HepG2 (cell line): ENCODE measurements around the gene UQCC2. TPM values are rescaled to one million over a fixed set of nuclear protein-coding genes. Genes with fewer than 3 reads are reported as not detected.

Source experiments
- ATAC-seq: fragments of 200-7000 bp; cut with Tn5 transposase; 3 replicates; pipeline ENCODE4 v1.9.1; 2020; ENCODE audit warnings: mild to moderate bottlenecking, moderate library complexity
- BruUV-seq: library from RNA; stranded (reverse); fragments of 400-500 nt; replicated peaks from 2 replicates; lab custom pipeline; 2021; lab: Mats Ljungman, UMichigan
- CTCF ChIA-PET: fragments of 300-600 bp; formaldehyde crosslinking; extraction: SDS; loops from one replicate; lab custom pipeline; 2021; ENCODE audit warnings: low total read pairs, inconsistent platforms, low intra/inter-chr PET ratio; lab: Yijun Ruan, JAX
- POLR2A ChIA-PET: fragments of 350-600 bp; sonication (Branson Sonifier 250); formaldehyde crosslinking; loops from one replicate; lab custom pipeline; 2020; ENCODE audit warnings: antibody characterized with exemption, inconsistent platforms; lab: Yijun Ruan, JAX
- DNase-seq: peaks from one replicate; pipeline ENCODE4 v3.0.0-alpha.2; 2015; ENCODE audit warnings: low spot score
- FAIRE-seq: peaks from 3 replicates; lab custom pipeline; 2011; peaks lifted over from hg19 to GRCh38; lab: Jason Lieb, UNC
- H2AFZ ChIP-seq: one replicate; pipeline ENCODE4 v1.6.1; 2011; ENCODE audit warnings: low read length, inconsistent platforms
- H3K27ac ChIP-seq: fragments of 300-600 bp; 3 replicates; pipeline ENCODE4 v1.8.0; 2011; ENCODE audit warnings: mixed run types, mild to moderate bottlenecking, mixed read lengths, low read length, inconsistent platforms; ENCODE audit not compliant: insufficient read depth; ENCODE audit errors: extremely low read length
- H3K27me3 ChIP-seq, 2 experiments: fragments of 200-600 bp in 1 of 2; 2 replicates in 1 of 2; 3 replicates in 1 of 2; pipeline versions ENCODE4 v1.6.0 to v1.8.0; 2011; ENCODE audit warnings: low read length in 2 of 2, mild to moderate bottlenecking in 2 of 2, moderate library complexity in 2 of 2, inconsistent platforms in 1 of 2; ENCODE audit not compliant: insufficient read depth in 2 of 2, control insufficient read depth in 1 of 2
- H3K36me3 ChIP-seq, 2 experiments: fragments of 200-600 bp in 1 of 2; replicated peaks in 1 of 2; 2 replicates in 1 of 2; 3 replicates in 1 of 2; pipeline versions ENCODE4 v1.5.1 to v1.8.0; 2011; ENCODE audit warnings: low read length in 2 of 2, inconsistent platforms in 1 of 2; ENCODE audit not compliant: insufficient read depth in 2 of 2, control insufficient read depth in 1 of 2
- H3K4me1 ChIP-seq: 2 replicates; pipeline ENCODE4 v1.5.1; 2012; ENCODE audit warnings: low read length, inconsistent platforms; ENCODE audit not compliant: insufficient read depth
- H3K4me2 ChIP-seq: 2 replicates; pipeline ENCODE4 v1.6.0; 2011; ENCODE audit warnings: low read depth, low read length, inconsistent platforms
- H3K4me3 ChIP-seq, 3 experiments: fragments of 200-600 bp in 1 of 3; sonication (generic), shearing (Covaris generic) in 1 of 3; replicated peaks in 1 of 3; 2 replicates each; pipeline ENCODE4 v1.5.1; 2011 to 2016; ENCODE audit warnings: low read length in 3 of 3, inconsistent platforms in 2 of 3, low read depth in 2 of 3, mild to moderate bottlenecking in 2 of 3, control low read depth in 1 of 3, mixed read lengths in 1 of 3; ENCODE audit not compliant: insufficient read depth in 1 of 3
- H3K79me2 ChIP-seq: one replicate; pipeline ENCODE4 v1.6.1; 2011; ENCODE audit warnings: low read length, inconsistent platforms; ENCODE audit not compliant: insufficient read depth
- H3K9ac ChIP-seq: 2 replicates; pipeline ENCODE4 v1.6.0; 2011; ENCODE audit warnings: mild to moderate bottlenecking, low read depth, low read length, inconsistent platforms; ENCODE audit not compliant: insufficient read depth
- H3K9me3 ChIP-seq: 2 replicates; pipeline ENCODE4 v1.5.1; 2012; ENCODE audit warnings: mild to moderate bottlenecking, low read length
- H4K20me1 ChIP-seq: 2 replicates; pipeline ENCODE4 v1.6.0; 2011; ENCODE audit warnings: inconsistent platforms, mild to moderate bottlenecking, low read length, moderate library complexity; ENCODE audit not compliant: insufficient read depth
- ELF3 ChIP-seq: IDR thresholded peaks from 2 replicates; pipeline ENCODE4 v1.6.1; 2016; ENCODE audit warnings: missing genetic modification reagents, missing compliant biosample characterization
- KLF16 ChIP-seq, 2 experiments: sonication (generic) in 1 of 2; formaldehyde crosslinking in 1 of 2; IDR thresholded peaks; 2 replicates each; pipeline versions ENCODE4 v1.6.1 to v1.8.0; 2016 to 2023; ENCODE audit warnings: missing genetic modification reagents in 2 of 2, missing compliant biosample characterization in 1 of 2
- SP1 ChIP-seq, 2 experiments: fragments of 450-650 bp in 1 of 2; sonication (generic) in 1 of 2; formaldehyde crosslinking in 1 of 2; IDR thresholded peaks; 2 replicates each; pipeline versions ENCODE4 v1.4.0 to v1.6.1; 2016 to 2020; ENCODE audit warnings: missing genetic modification reagents in 1 of 2
- WIZ ChIP-seq: sonication (generic); formaldehyde crosslinking; IDR thresholded peaks from 2 replicates; pipeline ENCODE4 v1.5.1; 2020; ENCODE audit warnings: mild to moderate bottlenecking, missing genetic modification reagents
- ZNF274 ChIP-seq: sonication (generic); formaldehyde crosslinking; IDR thresholded peaks from 2 replicates; pipeline ENCODE4 v1.5.1; 2020; ENCODE audit warnings: mild to moderate bottlenecking, missing genetic modification reagents
- ZNF547 ChIP-seq: sonication (generic); formaldehyde crosslinking; IDR thresholded peaks from 2 replicates; pipeline ENCODE4 v1.5.1; 2020; ENCODE audit warnings: mild to moderate bottlenecking, missing genetic modification reagents
- ZNF629 ChIP-seq: sonication (generic); formaldehyde crosslinking; conservative IDR thresholded peaks from 2 replicates; pipeline ENCODE4 v1.5.0; 2020; ENCODE audit warnings: missing genetic modification reagents
- ZNF687 ChIP-seq: sonication (generic); formaldehyde crosslinking; IDR thresholded peaks from 2 replicates; pipeline ENCODE4 v1.5.1; 2020; ENCODE audit warnings: mild to moderate bottlenecking, missing genetic modification reagents, moderate library complexity
- ZNF7 ChIP-seq: IDR thresholded peaks from 2 replicates; pipeline ENCODE4 v1.6.1; 2016; ENCODE audit warnings: missing biosample characterization, missing genetic modification reagents
- WGBS: methylation state at CpG from one replicate; pipeline ENCODE4 v1.1.6; 2017; ENCODE audit warnings: low lambda C conversion rate; 5-methylcytosine and 5-hydroxymethylcytosine counted together
- in situ Hi-C: cut with HindIII; loops from 2 replicates; pipeline ENCODE4 v1.10.0; 2017; ENCODE audit warnings: low pct_unique_long_range_greater_than_20kb; ENCODE audit not compliant: extremely low pct_ligation_motif_present
- intact Hi-C: fragments of 100-400 bp; cut with micrococcal nuclease; formaldehyde crosslinking; loops from one replicate; pipeline ENCODE4 v1.10.0; 2022; ENCODE audit not compliant: unreplicated experiment
- polyA plus RNA-seq, 8 experiments: library from polyadenylated mRNA; depleted of rRNA in 3 of 8; stranded (reverse) in 7 of 8; unstranded in 1 of 8; fragments of >200 nt; fragmentation: Illumina TruSeq in 4 of 8; extraction: Trizol in 4 of 8; gene quantifications; 2 replicates each; pipeline versions ENCODE4 v1.2.1 to v1.2.3, GENCODE V29; 2011 to 2016; ENCODE audit warnings: low read depth in 4 of 8, missing spikeins in 1 of 8, mixed read lengths in 1 of 8; ENCODE audit not compliant: insufficient read depth in 1 of 8
- total RNA-seq, 5 experiments: library from RNA; depleted of rRNA; stranded (reverse); fragments of >200 nt; fragmentation: Illumina TruSeq; extraction: Trizol; gene quantifications; 2 replicates each; pipeline ENCODE4 v1.2.3, GENCODE V29; 2016; ENCODE audit warnings: low read depth in 1 of 5
- TF ChIP-seq, protein P1 (sequence below): sonication (generic); formaldehyde crosslinking; IDR thresholded peaks from 2 replicates; pipeline ENCODE4 v1.4.0; 2020; ENCODE audit warnings: missing genetic modification reagents, mild to moderate bottlenecking, borderline replicate concordance

Gene UQCC2
- total and polyA plus RNA-seq, 2 of the 13 experiments (the other 11 are each of a cell fraction or from before 2014, with no cell fraction given): 82.4 to 238 TPM

- H3K9ac ChIP-seq: no peak overlapping the region
- H3K4me1 ChIP-seq: peaks cover 32% of the 10 kb centered on the region
- intact Hi-C loops: no loop called here
- no peak for ATAC-seq
- no peak for TF ChIP-seq ELF3 (CRISPR knock-in tag)
- TF ChIP-seq ZNF629 (CRISPR knock-in tag): peak; percentile 86
- TF ChIP-seq, all 625 proteins: peak for 1
- H4K20me1 ChIP-seq: no peaks in the 10 kb centered on the region
- H3K9me3 ChIP-seq: no peaks in the 10 kb centered on the region
- H3K4me2 ChIP-seq: 0 out of 2 replicates have a peak overlapping the region, but pooled peaks have one; percentile 3
- ChIA-PET POLR2A (interaction anchor here (2.5 kb wide), 1 partner anchor 42 kb away, joined by 17 read pairs; the partner anchor contains the start of gene UQCC2), CTCF (no interaction called here)
- no peaks in the 10 kb centered on the region for H3K79me2 ChIP-seq
- WGBS: 77% methylated on average over 1 of the region's 1 CpG
- in situ Hi-C loops: no loop called here
- H3K4me3 ChIP-seq: no peak overlapping the region
- no peak for DNase-seq
- BruUV-seq: no TSS peak
- no peaks in the 10 kb centered on the region for H3K36me3 ChIP-seq
- FAIRE-seq: no peak
- peaks cover 4 to 24% of the 10 kb centered on the region in 2 experiments; a peak in 4 of 5 replicates for H3K27me3 ChIP-seq
- no peak overlapping the region for H3K27ac ChIP-seq
- no peak overlapping the region for H2AFZ ChIP-seq
These were observed 41.1 kb upstream of the UQCC2 start for GRCh38 chr6:33752646-33753015.

DNA sequence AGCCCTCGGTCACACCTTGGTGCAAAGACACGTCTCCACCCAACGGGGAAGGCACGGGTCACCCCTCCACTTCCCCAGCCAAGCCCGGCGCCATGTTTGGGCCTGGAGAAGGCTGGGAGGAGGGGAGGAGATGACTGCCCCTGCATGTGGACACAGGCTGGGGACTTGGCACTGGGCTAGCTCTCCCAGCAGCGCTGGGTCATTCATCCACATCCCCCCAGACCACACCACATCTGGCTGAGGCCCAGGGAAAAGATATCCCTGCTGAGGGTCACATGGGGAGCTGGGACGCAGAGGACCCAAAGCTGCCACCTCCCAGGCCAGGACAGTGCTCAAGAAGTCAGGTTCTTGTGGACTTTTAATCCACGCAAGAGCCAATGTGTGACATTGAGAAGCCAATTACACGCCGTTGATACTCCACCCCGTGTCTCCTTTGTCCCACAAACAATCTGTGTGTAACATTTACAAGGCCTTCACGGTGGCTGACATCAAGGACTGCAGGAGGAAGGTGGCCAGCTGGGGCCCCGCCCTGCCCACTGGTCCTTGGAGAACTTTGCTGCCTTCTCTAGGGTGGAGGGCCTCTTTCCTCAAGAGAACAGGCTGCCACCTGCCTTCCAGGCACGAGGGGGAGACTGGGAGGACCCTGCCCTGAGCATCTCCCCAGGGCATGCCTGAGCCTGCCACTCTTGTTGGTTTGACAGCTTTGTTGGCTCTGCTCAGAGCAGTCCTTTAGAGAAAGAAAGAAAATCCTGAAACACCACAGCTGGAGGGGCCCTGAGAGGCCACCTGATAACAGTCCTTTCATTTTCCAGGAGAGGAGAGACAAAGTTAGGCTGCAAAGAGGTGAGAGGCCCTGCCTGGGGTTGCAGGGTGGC is 40.5 kb upstream of the UQCC2 start:
- 0 out of 2 replicates have a peak overlapping the region, but pooled peaks have one; percentile 46 for H3K4me2 ChIP-seq
- intact Hi-C loops: no loop called here
- no peaks in the 10 kb centered on the region for H3K9me3 ChIP-seq
- no peaks in the 10 kb centered on the region for H4K20me1 ChIP-seq
- WGBS: 35% methylated on average over 10 of the region's 15 CpGs
- BruUV-seq: no TSS peak
- H3K36me3 ChIP-seq: no peaks in the 10 kb centered on the region
- no peak overlapping the region for H3K27ac ChIP-seq
- no peak overlapping the region for H2AFZ ChIP-seq
- H3K4me1 ChIP-seq: peaks cover 33% of the 10 kb centered on the region
- no peak for DNase-seq
- no peak overlapping the region for H3K9ac ChIP-seq
- CTCF ChIA-PET: no interaction called here
- no peak overlapping the region for H3K4me3 ChIP-seq
- POLR2A ChIA-PET: interaction anchor here (0.8 to 2.5 kb wide), 4 partner anchors 9 to 41 kb away, joined by 3 to 39 read pairs (median 10); partner anchors contain the start of gene UQCC2
- no peaks in the 10 kb centered on the region for H3K79me2 ChIP-seq
- ATAC-seq: peak; percentile 33
- no peak for FAIRE-seq
- in situ Hi-C loops: no loop called here
- H3K27me3 ChIP-seq: peaks cover 4 to 29% of the 10 kb centered on the region in 2 experiments; a peak in 4 of 5 replicates
- TF ChIP-seq ZNF7 (no peak), WIZ (no peak), ZNF687 (CRISPR knock-in tag) (peak; percentile 41), KLF16 (CRISPR knock-in tag; IDR thresholded peaks at IDR 0.05) (no peak), ZNF547 (no peak), SP1 (IDR thresholded peaks at IDR 0.05) (no peak), SP1 (CRISPR knock-in tag; IDR thresholded peaks at IDR 0.05) (no peak), ZNF274 (no peak)
- TF ChIP-seq, protein P1, sequence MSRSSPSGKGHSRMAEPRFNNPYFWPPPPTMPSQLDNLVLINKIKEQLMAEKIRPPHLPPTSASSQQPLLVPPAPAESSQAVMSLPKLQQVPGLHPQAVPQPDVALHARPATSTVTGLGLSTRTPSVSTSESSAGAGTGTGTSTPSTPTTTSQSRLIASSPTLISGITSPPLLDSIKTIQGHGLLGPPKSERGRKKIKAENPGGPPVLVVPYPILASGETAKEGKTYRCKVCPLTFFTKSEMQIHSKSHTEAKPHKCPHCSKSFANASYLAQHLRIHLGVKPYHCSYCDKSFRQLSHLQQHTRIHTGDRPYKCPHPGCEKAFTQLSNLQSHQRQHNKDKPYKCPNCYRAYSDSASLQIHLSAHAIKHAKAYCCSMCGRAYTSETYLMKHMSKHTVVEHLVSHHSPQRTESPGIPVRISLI (CRISPR knock-in tag): 0 out of 2 replicates have a peak, but pooled peaks have one; percentile 11
